K562 (cell line): ENCODE results near the gene CCDC28A. TPM values are rescaled to one million over a fixed set of nuclear protein-coding genes. Genes with fewer than 3 reads are reported as not detected.

Source experiments
- ATAC-seq: fragments of 200-7000 bp; cut with Tn5 transposase; 3 replicates; pipeline ENCODE4 v1.9.1; 2020; ENCODE audit warnings: moderate library complexity
- BruUV-seq: library from RNA; stranded (reverse); fragments of 400-500 nt; replicated peaks from 2 replicates; lab custom pipeline; 2021; lab: Mats Ljungman, UMichigan
- CTCF ChIA-PET: fragments of 300-600 bp; formaldehyde crosslinking; extraction: SDS; loops from one replicate; lab custom pipeline; 2021; ENCODE audit warnings: low intra/inter-chr PET ratio; lab: Yijun Ruan, JAX
- POLR2A ChIA-PET: fragments of 300-600, 350-650 bp; sonication (Branson Sonifier 250); formaldehyde crosslinking; extraction: SDS; loops from one replicate; lab custom pipeline; 2021; ENCODE audit warnings: antibody characterized with exemption, inconsistent platforms; lab: Yijun Ruan, JAX
- DNase-seq, 4 experiments: peaks; one replicate each; pipeline versions ENCODE4 v3.0.0 to v3.0.0-alpha.2; 2011 to 2018; ENCODE audit warnings: low spot score in 3 of 4, mixed read lengths in 3 of 4; ENCODE audit errors: extremely low read depth in 1 of 4
- FAIRE-seq: peaks from 2 replicates; lab custom pipeline; 2011; peaks lifted over from hg19 to GRCh38; lab: Jason Lieb, UNC
- H2AFZ ChIP-seq: 2 replicates; pipeline ENCODE4 v1.6.0; 2011; ENCODE audit warnings: low read depth, low read length, control low read depth, inconsistent platforms
- H3K27ac ChIP-seq: fragments of 200-600 bp; 3 replicates; pipeline ENCODE4 v1.8.0; 2011; ENCODE audit warnings: low read depth, mild to moderate bottlenecking, control low read depth, inconsistent platforms, low read length, moderate library complexity, mixed read lengths; ENCODE audit errors: extremely low read depth
- H3K27me3 ChIP-seq, 2 experiments: fragments of 300-600 bp in 1 of 2; 2 replicates in 1 of 2; 3 replicates in 1 of 2; pipeline versions ENCODE4 v1.6.0 to v1.8.0; 2011; ENCODE audit warnings: inconsistent platforms in 2 of 2, low read length in 2 of 2, mild to moderate bottlenecking in 1 of 2, mixed read lengths in 1 of 2, moderate library complexity in 1 of 2; ENCODE audit not compliant: control insufficient read depth in 2 of 2, insufficient read depth in 2 of 2
- H3K36me3 ChIP-seq: fragments of 300-600 bp; 3 replicates; pipeline ENCODE4 v1.8.0; 2011; ENCODE audit warnings: mild to moderate bottlenecking, low read length, inconsistent platforms; ENCODE audit not compliant: control insufficient read depth, insufficient read depth
- H3K4me1 ChIP-seq, 2 experiments: fragments of 200-600 bp in 1 of 2; replicated peaks in 1 of 2; 2 replicates in 1 of 2; 3 replicates in 1 of 2; pipeline versions ENCODE4 v1.5.1 to v1.8.0; 2011; ENCODE audit warnings: inconsistent platforms in 2 of 2, low read length in 2 of 2, mild to moderate bottlenecking in 1 of 2, mixed read lengths in 1 of 2, moderate library complexity in 1 of 2; ENCODE audit not compliant: control insufficient read depth in 2 of 2, insufficient read depth in 2 of 2
- H3K4me2 ChIP-seq: 2 replicates; pipeline ENCODE4 v1.6.1; 2011; ENCODE audit warnings: low read length, control low read depth, inconsistent platforms, mixed read lengths; ENCODE audit not compliant: insufficient read depth
- H3K4me3 ChIP-seq: fragments of 200-600 bp; sonication (generic), shearing (Covaris generic); 2 replicates; pipeline ENCODE4 v1.5.1; 2016; ENCODE audit warnings: control low read depth, inconsistent platforms
- H3K79me2 ChIP-seq: fragments of 200-600 bp; 3 replicates; pipeline ENCODE4 v1.8.0; 2011; ENCODE audit warnings: low read length, inconsistent platforms; ENCODE audit not compliant: control insufficient read depth, insufficient read depth
- H3K9ac ChIP-seq, 2 experiments: 2 replicates each; pipeline versions ENCODE4 v1.6.0 to v1.6.1; 2011; ENCODE audit warnings: low read depth in 2 of 2, low read length in 2 of 2, control low read depth in 1 of 2, inconsistent platforms in 1 of 2, mild to moderate bottlenecking in 1 of 2, mixed read lengths in 1 of 2; ENCODE audit not compliant: insufficient read depth in 1 of 2
- H3K9me1 ChIP-seq: one replicate; pipeline ENCODE4 v1.6.0; 2011; ENCODE audit warnings: inconsistent platforms, mild to moderate bottlenecking, low read length, moderate library complexity; ENCODE audit not compliant: control insufficient read depth, insufficient read depth
- H3K9me3 ChIP-seq: replicated peaks from 2 replicates; pipeline ENCODE4 v1.5.1; 2011; ENCODE audit warnings: low read depth, low read length, inconsistent platforms; ENCODE audit not compliant: control insufficient read depth, insufficient read depth
- H4K20me1 ChIP-seq: replicated peaks from 2 replicates; pipeline ENCODE4 v1.6.1; 2011; ENCODE audit warnings: low read length, inconsistent platforms, mixed read lengths; ENCODE audit not compliant: control insufficient read depth, insufficient read depth
- ARID1B ChIP-seq: fragments of 450-650 bp; IDR thresholded peaks from 2 replicates; pipeline ENCODE4 v1.6.1; 2016; ENCODE audit warnings: antibody characterized with exemption, mild to moderate bottlenecking, inconsistent platforms
- CEBPG ChIP-seq, 3 experiments: fragments of 200-800 bp in 1 of 3; sonication (Bioruptor generic) in 1 of 3; sonication (generic) in 1 of 3; formaldehyde crosslinking in 1 of 3; IDR thresholded peaks in 2 of 3; conservative IDR thresholded peaks in 1 of 3; 2 replicates each; pipeline versions ENCODE4 v1.6.1 to v1.8.0; 2016 to 2022; ENCODE audit warnings: missing compliant biosample characterization in 2 of 3, missing genetic modification characterization in 2 of 3, mild to moderate bottlenecking in 1 of 3, missing genetic modification reagents in 1 of 3
- E2F4 ChIP-seq: sonication (generic); formaldehyde crosslinking; IDR thresholded peaks from 2 replicates; pipeline ENCODE4 v1.8.0; 2022; ENCODE audit warnings: mild to moderate bottlenecking, low read depth, missing genetic modification reagents
- FIP1L1 ChIP-seq: fragments of 200-400 bp; formaldehyde crosslinking; IDR thresholded peaks from 2 replicates; pipeline ENCODE4 v1.6.1; 2018; ENCODE audit warnings: mild to moderate bottlenecking, low read depth, low read length; ENCODE audit not compliant: poor library complexity, severe bottlenecking
- FOS ChIP-seq: IDR thresholded peaks from 3 replicates; pipeline ENCODE4 v1.6.1; 2011; ENCODE audit not compliant: insufficient read length; ENCODE audit errors: extremely low read depth
- FOXA3 ChIP-seq, 2 experiments: fragments of 450-650 bp in 1 of 2; sonication (generic) in 1 of 2; formaldehyde crosslinking; IDR thresholded peaks in 1 of 2; conservative IDR thresholded peaks in 1 of 2; 2 replicates each; pipeline versions ENCODE4 v1.4.0 to v1.8.0; 2020 to 2022; ENCODE audit warnings: mild to moderate bottlenecking in 2 of 2, missing genetic modification reagents in 1 of 2
- IFI16 ChIP-seq: fragments of 250-450 bp; sonication (Bioruptor Pico); IDR thresholded peaks from 2 replicates; pipeline ENCODE4 v2.1.2; 2022; ENCODE audit warnings: mild to moderate bottlenecking, inconsistent platforms
- NKRF ChIP-seq: fragments of 450-650 bp; IDR thresholded peaks from 2 replicates; pipeline ENCODE4 v1.6.1; 2016; ENCODE audit warnings: borderline replicate concordance
- PHF21A ChIP-seq: fragments of 450-650 bp; IDR thresholded peaks from 2 replicates; pipeline ENCODE4 v1.6.1; 2017; ENCODE audit warnings: low read depth, borderline replicate concordance
- PRDM10 ChIP-seq: fragments of 450-650 bp; IDR thresholded peaks from 2 replicates; pipeline ENCODE4 v1.6.1; 2018; ENCODE audit not compliant: partially characterized antibody
- WGBS: fragments of 100-300 bp; shearing (Covaris generic); methylation state at CpG from one replicate; pipeline ENCODE4 v1.1.6; 2016; ENCODE audit warnings: low coverage, mixed read lengths; ENCODE audit not compliant: insufficient coverage; ENCODE audit errors: missing lambda C conversion rate; 5-methylcytosine and 5-hydroxymethylcytosine counted together
- in situ Hi-C: fragments of 300-500 bp; cut with MboI; formaldehyde crosslinking; loops from 4 replicates; pipeline ENCODE4 v1.15.0; 2018; ENCODE audit warnings: inconsistent platforms, mixed read lengths
- intact Hi-C: fragments of 100-400 bp; cut with micrococcal nuclease; formaldehyde crosslinking; loops from 2 replicates; pipeline ENCODE4 v1.14.2; 2022
- polyA plus RNA-seq, 8 experiments: library from polyadenylated mRNA; depleted of rRNA in 4 of 8; stranded (reverse) in 5 of 8; unstranded in 3 of 8; fragments of >200 nt; fragmentation: Nextera tagmentation in 2 of 8; fragmentation: Illumina TruSeq in 1 of 8; extraction: Ambion mirVana in 2 of 8; extraction: Trizol in 1 of 8; gene quantifications; 2 replicates each; pipeline versions ENCODE4 v1.2.1 to v1.2.3, GENCODE V29; 2011 to 2014; ENCODE audit warnings: inconsistent platforms in 1 of 8, missing spikeins in 1 of 8
- total RNA-seq, 7 experiments: library from RNA; depleted of rRNA in 6 of 7; stranded (reverse); fragments of >200 nt in 6 of 7; fragmentation: Illumina TruSeq in 2 of 7; extraction: Trizol in 2 of 7; gene quantifications; 2 replicates each; pipeline versions ENCODE4 v1.2.1 to v1.2.3, GENCODE V29; 2011 to 2021; ENCODE audit warnings: low replicate concordance in 1 of 7

The CCDC28A gene
- total and polyA plus RNA-seq, 9 of the 15 experiments (the other 6 are each of a cell fraction or from before 2014, with no cell fraction given) = 12.6 to 35.5 (median 19.1) TPM

- no peak for TF ChIP-seq NKRF
- TF ChIP-seq ARID1B = no peak
- TF ChIP-seq IFI16 = no peak
Observed at GRCh38 chr6:138785079-138785478, 11.5 kb downstream of the CCDC28A start (continued).

- no peak overlapping the region for H3K27ac ChIP-seq
- CTCF ChIA-PET = no interaction called here
- POLR2A ChIA-PET = no interaction called here
Observed at GRCh38 chr6:138785980-138786379, 12.4 kb downstream of the CCDC28A start.

More at GRCh38 chr6:138785980-138786379, 12.4 kb downstream of the CCDC28A start:
- Histone ChIP-seq H3K4me1 (no peaks in the 10 kb centered on the region), H4K20me1 (no peaks in the 10 kb centered on the region), H3K9me3 (no peaks in the 10 kb centered on the region), H3K9ac (no peak overlapping the region), H3K36me3 (no peaks in the 10 kb centered on the region), H3K27me3 (no peaks in the 10 kb centered on the region), H2AFZ (no peak overlapping the region), H3K79me2 (no peaks in the 10 kb centered on the region), H3K9me1 (no peaks in the 10 kb centered on the region), H3K4me3 (no peak overlapping the region), H3K4me2 (no peak overlapping the region)
- intact Hi-C loops (no loop called here), in situ Hi-C loops (no loop called here)
- TF ChIP-seq FOS (no peak), PRDM10 (no peak), PHF21A (no peak), FIP1L1 (no peak), CEBPG (CRISPR knock-in tag; IDR thresholded peaks at IDR 0.05) (no peak), CEBPG (tag; conservative IDR thresholded peaks at IDR 0.05 in 1 of 2, IDR thresholded peaks at IDR 0.05 in 1 of 2) (no peak), E2F4 (no peak), FOXA3 (CRISPR knock-in tag; conservative IDR thresholded peaks at IDR 0.05 in 1 of 2, IDR thresholded peaks at IDR 0.05 in 1 of 2) (no peak)
- WGBS = 73% methylated on average over 1 of the region's 3 CpGs
- BruUV-seq = no TSS peak
- DNase-seq (no peak), FAIRE-seq (no peak), ATAC-seq (no peak)
